Common myeloid progenitor, CD34-positive (primary cell): ENCODE data around the gene SLFN11.
"Not testable (repeated sequence)": the region's sequence is repeated elsewhere in the genome, so short reads cannot be mapped to it uniquely, and the experiment has no call there.

Experiments
- CTCF ChIA-PET: fragments of 350-600 bp; sonication (Branson Sonifier 250); formaldehyde crosslinking; loops from one replicate; lab custom pipeline; 2021; ENCODE audit warnings: antibody characterized with exemption; lab: Charles Lee
- POLR2A ChIA-PET: fragments of 350-600 bp; sonication (Branson Sonifier 250); formaldehyde crosslinking; loops from one replicate; lab custom pipeline; 2021; ENCODE audit warnings: antibody characterized with exemption; lab: Charles Lee
- DNase-seq, 3 donors: peaks; one replicate each; pipeline versions ENCODE4 v3.0.0 to v3.0.0-alpha.2; 2013
- H3K27ac ChIP-seq, 2 experiments: 1 replicate in 1 of 2; 2 replicates in 1 of 2; pipeline ENCODE4 v1.7.0; 2013; ENCODE audit warnings: inconsistent platforms in 2 of 2, low read length in 2 of 2, mild to moderate bottlenecking in 2 of 2, low read depth in 1 of 2, moderate library complexity in 1 of 2; ENCODE audit not compliant: severe bottlenecking in 2 of 2, insufficient read depth in 1 of 2, poor library complexity in 1 of 2
- H3K27me3 ChIP-seq, 5 experiments: replicated peaks in 2 of 5; 1 replicate in 3 of 5; 2 replicates in 2 of 5; pipeline versions ENCODE4 v1.6.1 to v1.7.0; 2013; ENCODE audit warnings: low read length in 4 of 5, mild to moderate bottlenecking in 2 of 5, moderate library complexity in 2 of 5, inconsistent platforms in 1 of 5; ENCODE audit not compliant: insufficient read depth in 5 of 5, control insufficient read depth in 4 of 5
- H3K36me3 ChIP-seq, 4 experiments: 1 replicate in 2 of 4; 2 replicates in 2 of 4; pipeline versions ENCODE4 v1.6.1 to v1.7.0; 2013; ENCODE audit warnings: low read length in 3 of 4, control low read depth in 1 of 4, mild to moderate bottlenecking in 1 of 4; ENCODE audit not compliant: control insufficient read depth in 4 of 4, insufficient read depth in 4 of 4
- H3K4me1 ChIP-seq, 4 experiments: 1 replicate in 3 of 4; 2 replicates in 1 of 4; pipeline versions ENCODE4 v1.6.1 to v1.7.1; 2013; ENCODE audit warnings: low read length in 3 of 4, mild to moderate bottlenecking in 3 of 4, control low read depth in 1 of 4, inconsistent platforms in 1 of 4, moderate library complexity in 1 of 4; ENCODE audit not compliant: control insufficient read depth in 4 of 4, insufficient read depth in 4 of 4; ENCODE audit errors: control extremely low read depth in 1 of 4
- H3K4me3 ChIP-seq, 7 experiments: 1 replicate in 4 of 7; 2 replicates in 3 of 7; pipeline versions ENCODE4 v1.5.1 to v1.7.0; 2013; ENCODE audit warnings: mild to moderate bottlenecking in 7 of 7, low read length in 6 of 7, moderate library complexity in 6 of 7, inconsistent platforms in 2 of 7, low read depth in 2 of 7, control low read depth in 1 of 7; ENCODE audit not compliant: insufficient read depth in 4 of 7, control insufficient read depth in 1 of 7; ENCODE audit errors: extremely low read depth in 1 of 7
- H3K9me3 ChIP-seq, 5 experiments: 1 replicate in 4 of 5; 2 replicates in 1 of 5; pipeline versions ENCODE4 v1.6.1 to v1.7.1; 2013; ENCODE audit warnings: low read length in 4 of 5, mild to moderate bottlenecking in 2 of 5, inconsistent platforms in 1 of 5, low read depth in 1 of 5, moderate library complexity in 1 of 5; ENCODE audit not compliant: control insufficient read depth in 4 of 5, insufficient read depth in 2 of 5; ENCODE audit errors: control extremely low read depth in 1 of 5
- WGBS: methylation state at CpG from one replicate; pipeline ENCODE4 v1.1.5; 2013; ENCODE audit not compliant: insufficient coverage; 5-methylcytosine and 5-hydroxymethylcytosine counted together

Gene SLFN11

DNA sequence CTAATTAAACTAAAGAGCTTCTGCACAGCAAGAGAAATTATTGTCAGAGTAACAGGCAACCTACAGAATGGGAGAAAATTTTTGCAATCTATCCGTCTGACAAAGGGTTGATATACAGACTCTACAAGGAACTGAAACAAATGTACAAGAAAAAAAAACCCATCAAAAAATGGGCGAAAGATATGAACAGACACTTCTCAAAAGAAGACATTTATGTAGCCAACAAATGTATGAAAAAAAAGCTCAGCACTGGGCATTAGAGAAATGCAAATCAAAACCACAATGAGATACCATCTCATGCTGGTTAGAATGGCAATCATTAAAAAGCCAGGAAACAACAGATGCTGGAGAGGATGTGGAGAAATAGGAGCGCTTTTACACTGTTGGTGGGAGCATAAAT lies 64.1 kb downstream of the SLFN11 start:
- CTCF ChIA-PET: interaction anchor here (1.1 to 1.4 kb wide), 2 partner anchors 225 to 227 kb away, joined by 3 read pairs; no protein-coding TSS in a partner anchor
- POLR2A ChIA-PET, H3K4me3 ChIP-seq, H3K27ac ChIP-seq, DNase-seq, H3K36me3 ChIP-seq, H3K9me3 ChIP-seq: not testable (repeated sequence)
- WGBS: no CpG with 5 or more reads among the region's 3 CpGs
- Histone ChIP-seq H3K4me1 (peaks cover 0 to 15% (median 13%) of the 10 kb centered on the region in 4 experiments), H3K27me3 (peaks cover 0 to 10% (median 2%) of the 10 kb centered on the region in 5 experiments)
